HG02642 (cell line): ENCODE data around the gene OSBPL3.
A peak's percentile ranks its signal among the peaks of the same experiment; 100 is the strongest.
"Not testable (repeated sequence)": the region's sequence is repeated elsewhere in the genome, so short reads cannot be mapped to it uniquely, and the experiment has no call there.

Experiments
- ATAC-seq: cut with Tn5 transposase; IDR thresholded peaks from one replicate; pipeline ENCODE4 v1.9.1; 2021; ENCODE audit warnings: mild to moderate bottlenecking; ENCODE audit not compliant: unreplicated experiment, poor library complexity

OSBPL3 gene

DNA sequence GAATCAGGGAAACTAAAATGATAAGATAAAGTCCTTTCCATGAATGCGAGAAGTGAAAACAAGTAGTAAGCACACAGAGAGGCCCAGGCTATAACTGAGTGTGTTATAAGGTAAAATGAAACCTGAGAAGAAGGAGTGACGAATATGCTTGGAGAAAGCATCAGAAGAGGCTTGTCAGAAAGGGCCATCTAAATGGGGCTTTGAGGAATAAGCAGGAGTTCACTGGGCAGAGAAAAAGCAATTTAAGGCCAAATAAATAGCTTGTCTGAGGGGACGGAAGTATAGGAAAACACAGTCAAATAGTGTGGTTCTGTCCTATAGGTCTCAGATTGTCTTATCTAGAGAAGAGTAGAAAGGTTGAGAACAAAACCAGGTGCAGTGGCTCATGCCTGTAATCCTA lies 163.1 kb downstream of the OSBPL3 start:
- ATAC-seq, result no peak

DNA sequence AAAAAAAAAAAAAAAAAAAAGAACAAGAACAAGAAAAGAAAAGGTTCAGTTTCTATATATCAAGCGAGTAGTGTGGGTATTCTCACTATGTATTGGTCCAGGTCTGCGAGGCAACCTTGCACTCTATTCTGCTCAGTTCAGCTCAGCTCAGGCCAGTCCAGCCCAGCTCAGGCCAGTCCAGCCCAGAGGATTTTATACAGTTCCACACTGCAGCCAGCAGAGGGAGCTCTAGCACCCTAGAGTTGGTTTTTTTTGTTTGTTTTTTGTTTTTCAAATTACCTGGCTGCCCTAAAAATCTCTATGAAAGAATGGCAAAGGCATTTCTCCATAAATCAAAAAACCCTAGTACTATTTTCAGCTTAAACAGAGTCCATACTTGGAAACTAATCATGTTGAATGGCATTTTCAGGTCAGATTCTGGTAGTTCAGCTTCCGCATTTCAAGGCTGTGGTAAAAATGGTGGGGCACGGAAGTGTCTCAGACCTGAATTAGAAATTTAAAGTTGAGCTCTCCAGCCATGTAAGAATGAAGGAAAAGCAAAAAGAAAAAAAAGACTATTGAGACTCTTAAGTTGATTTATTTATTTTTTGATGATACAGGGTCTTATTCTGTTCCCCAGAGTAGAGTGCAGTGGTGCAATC lies 167.6 kb downstream of the OSBPL3 start:
- peak; percentile 59 for ATAC-seq

DNA sequence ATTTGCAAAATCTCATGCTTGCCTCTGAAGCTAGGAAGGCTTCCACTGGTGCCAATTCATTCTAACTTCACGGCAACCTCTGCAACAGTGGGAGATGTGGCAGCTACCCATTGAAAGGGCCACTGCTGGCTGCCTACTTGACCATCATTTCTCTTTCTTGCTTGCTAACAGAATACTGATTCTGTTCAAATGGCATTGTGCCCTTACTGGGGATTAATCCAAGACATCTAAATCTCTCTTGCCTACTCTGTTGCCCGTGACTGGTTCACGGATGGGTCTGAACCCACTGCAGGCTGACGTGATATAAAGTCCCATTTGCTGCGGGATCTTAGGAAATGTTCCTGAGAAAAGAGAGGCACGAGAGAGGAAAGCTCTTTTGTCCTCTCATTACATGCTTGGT lies 171.5 kb downstream of the OSBPL3 start:
- no peak for ATAC-seq

DNA sequence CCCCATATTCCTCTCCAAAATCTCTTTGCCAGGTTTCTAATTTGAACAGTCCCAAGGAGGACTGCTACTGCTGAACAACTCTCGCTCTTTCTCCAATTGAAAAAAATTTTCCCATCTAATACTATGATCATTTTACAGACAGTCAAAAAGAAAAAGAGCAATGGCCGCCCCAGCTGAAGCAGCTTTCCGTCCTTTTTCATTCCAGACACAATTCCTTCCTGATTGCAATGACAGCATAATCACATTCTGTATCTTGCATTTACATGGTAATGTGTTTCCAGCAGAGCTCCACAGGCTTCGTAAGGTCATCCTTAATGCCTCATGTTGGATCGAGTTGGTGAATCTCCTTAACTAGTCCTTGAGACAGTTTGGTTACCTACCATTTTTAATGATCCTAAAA lies 177.7 kb downstream of the OSBPL3 start:
- no peak for ATAC-seq

DNA sequence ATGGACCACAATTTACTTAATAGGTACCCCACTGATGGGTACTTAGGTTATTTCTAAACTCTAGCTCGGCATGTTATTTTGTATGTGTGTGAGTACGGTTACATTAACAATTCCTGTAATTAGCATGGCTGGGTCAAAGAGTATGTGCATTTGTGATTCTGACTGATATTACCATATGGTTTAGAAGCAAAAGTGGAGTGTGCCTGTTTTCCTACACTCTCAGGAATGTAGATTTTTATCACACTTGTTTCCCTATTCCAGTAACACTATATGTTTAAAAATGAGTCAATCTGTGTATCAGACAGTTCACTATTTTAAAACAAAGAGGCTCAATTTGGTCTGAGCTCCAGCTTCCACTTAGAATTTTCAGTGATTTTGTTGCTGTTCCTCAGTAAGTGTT lies 178.1 kb downstream of the OSBPL3 start:
- no peak for ATAC-seq

DNA sequence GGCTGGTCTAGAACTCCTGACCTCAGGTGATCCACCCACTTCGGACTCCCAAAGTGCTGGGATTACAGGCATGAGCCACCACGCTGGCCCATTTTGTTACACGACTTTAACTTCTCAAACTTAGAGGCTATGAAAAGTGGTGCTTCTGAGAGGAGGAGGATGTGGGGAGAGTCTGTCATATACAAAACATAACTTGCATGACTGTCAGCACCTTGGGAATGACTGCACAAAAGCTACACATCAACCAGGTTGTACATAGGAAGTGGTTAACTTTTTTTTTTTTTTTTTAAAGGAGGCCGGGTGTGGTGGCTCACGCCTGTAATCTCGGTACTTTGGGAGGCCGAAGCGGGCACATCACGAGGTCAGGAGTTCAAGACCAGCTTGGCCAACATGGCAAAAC lies 179.3 kb downstream of the OSBPL3 start:
- ATAC-seq, result no peak

DNA sequence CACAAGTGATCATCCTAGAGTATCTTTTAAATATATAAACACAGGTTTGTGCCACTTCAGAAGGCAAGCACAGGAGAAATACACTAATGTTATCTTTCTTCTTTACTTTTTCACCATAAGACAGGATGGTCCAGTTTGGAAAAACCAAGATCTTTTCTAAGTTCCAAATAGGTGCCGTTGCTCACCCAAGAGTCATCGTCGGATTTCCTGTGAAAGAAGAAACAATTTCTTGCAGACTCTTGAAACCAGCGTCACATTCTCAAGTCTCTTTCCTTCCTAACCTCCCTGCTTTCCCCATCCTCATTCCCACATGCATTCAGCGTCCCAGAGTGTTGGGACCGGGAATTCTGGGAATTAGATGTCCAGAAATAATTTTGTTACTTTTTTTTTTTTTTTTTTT lies 179.9 kb downstream of the OSBPL3 start:
- no peak for ATAC-seq

DNA sequence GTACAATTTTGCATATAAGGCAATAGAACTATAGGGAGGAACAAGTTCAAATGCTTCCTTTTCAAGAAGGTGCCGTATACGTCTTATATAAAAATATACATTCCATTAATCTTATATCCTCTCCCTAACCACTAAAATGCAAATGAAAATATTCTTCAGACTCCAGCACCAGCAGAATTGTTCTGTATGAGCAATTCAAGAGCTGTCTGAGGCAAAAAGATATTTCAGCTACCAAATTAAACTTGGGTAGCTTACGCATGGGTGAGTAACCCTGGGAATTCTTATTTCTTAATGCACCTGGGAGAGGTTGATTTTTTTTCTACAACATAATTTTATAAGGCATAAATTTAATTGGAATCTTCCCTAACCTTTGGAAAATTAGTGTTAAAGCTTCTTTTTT lies 180.5 kb downstream of the OSBPL3 start:
- no peak for ATAC-seq

DNA sequence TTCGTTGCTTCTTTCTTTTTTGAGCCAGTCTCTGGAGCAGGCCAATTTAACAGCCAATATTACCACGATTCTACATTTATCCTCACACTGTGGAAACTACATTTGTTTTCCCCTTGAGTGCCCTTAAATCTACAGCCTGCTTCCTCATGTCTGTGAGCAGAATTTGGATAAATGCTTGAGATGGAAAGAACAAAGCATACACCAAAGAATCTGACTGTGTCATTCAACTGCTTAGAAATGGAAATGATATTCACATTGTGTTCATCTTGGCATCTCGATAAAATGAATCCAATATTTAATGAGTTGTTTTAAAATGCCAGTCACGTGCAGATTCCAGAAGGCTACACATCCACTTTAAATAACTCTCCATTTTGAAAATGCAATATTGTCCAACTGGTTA lies 181.7 kb downstream of the OSBPL3 start:
- ATAC-seq, result no peak

DNA sequence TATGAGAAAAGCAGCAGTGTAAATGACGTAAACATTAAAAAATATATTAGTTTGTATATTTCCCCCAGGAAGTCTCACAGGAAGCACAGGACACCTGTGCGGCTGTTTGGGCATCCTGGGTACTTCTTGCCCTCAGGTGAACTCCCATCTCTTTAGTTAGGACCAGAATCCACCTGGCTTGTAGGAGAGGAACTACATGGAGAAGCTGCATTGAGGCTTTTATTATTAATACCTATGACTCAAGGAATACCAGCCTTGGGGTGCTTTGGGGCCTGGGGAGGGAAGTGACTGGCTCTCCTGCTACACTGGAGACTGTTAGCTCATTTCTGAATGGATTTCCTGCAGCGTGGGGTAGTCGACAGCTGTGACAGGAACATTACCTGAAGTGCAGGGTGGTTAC lies 182.7 kb downstream of the OSBPL3 start:
- no peak for ATAC-seq

DNA sequence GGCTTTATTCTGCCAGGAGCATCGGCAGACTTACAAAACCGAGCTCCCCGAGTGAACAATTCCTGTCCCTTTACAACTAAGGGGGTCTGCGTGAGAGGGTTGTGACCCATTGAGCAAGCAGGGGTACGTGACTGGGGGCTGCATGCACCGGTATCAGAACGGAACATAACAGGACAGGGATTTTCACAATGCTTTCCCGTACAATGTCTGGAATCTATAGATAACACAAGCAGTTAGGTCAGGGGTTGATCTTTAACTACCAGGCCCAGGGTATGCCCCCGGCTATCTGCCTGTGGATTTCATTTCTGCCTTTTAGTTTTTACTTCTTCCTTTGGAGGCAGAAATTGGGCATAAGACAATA lies 184.6 kb downstream of the OSBPL3 start:
- no peak for ATAC-seq

DNA sequence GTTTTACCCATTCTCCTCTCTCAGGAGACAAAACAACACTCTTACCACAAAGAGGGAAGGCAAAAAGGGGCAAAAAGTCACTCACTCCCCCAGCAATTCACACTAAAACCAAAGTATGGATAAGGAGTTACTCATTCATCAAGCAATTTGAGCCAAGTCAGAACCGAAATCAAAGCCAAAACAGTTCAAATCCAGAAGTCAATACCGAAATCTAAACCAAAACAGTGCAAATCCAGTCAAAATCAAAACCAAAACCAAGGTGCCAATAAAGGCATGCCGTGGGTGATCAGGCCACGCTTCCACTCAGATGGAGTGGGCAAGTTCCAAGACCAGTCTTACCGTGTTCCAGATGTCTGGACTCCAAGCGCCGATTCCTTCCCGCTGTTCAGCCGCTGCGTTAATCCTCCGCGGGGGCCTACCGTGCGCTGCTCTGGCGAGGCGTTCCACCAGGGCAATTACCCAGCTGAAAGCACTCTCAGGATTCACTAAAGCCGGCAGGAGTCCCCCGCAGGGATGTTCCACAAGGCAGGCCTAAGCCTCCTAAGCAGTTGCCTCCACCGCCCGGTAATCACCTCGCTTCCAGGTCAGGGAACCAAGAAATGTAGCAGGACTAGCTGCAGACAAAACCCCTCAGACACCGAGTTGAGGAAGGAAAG lies 185.1 kb downstream of the OSBPL3 start:
- not testable (repeated sequence) for ATAC-seq

DNA sequence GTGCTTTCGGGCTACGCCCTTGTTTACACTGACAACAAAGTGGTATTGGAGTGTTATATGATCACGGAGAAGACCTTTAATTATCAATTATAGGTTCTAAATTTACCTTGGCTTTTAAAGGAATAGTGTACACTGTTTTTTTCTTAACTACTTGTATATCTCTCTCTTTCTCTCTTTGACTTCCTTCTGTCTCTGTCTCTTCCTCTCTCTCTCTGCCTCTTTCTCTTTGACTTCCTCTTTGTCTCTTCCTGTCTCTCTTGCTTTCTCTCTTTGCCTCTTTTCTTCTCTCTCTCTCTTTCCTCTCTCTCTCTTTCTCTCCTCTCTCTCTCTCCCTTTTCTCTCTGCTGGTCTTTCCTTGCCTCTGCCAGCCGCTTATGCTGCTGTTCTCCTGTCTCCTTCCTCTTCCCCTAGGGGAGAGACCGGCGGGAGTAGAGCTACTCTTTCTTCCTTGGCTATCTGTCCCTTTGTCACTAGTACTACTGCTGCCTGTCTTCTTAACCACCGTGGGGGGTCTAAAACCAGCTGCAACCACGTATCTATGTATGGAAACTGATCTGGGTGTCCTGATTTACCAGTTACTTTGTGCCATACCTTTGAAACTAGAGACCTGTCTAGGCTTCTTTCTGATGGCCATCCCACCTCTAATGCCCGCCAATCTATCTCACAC lies 185.9 kb downstream of the OSBPL3 start:
- ATAC-seq, result no peak

DNA sequence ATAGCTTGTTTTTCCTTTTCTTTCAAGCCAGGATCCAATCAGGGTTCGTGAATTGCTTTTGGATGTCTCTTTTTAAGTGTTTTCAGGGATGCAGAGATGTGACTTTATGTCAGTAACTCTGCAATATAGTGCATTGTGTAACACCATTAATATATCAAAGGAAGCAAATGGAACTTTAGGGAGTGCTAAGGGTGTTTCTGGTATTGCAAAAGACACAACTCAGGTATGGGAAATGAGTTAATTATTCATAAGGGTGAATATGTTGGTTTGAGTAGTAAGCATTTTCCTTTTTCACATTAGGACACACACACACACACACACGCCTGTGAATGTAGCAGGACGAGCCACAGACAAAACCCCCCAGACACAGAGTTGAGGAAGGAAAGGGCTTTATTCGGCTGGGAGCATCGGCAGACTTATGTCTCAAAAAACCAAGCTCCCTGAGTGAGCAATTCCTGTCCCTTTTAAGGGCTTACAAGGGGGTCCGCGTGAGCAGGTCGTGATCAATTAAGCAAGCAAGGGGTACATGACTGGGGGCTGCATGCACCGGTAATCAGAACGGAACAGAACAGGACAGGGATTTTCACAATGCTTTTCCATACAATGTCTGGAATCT lies 190.9 kb downstream of the OSBPL3 start:
- ATAC-seq, result no peak

DNA sequence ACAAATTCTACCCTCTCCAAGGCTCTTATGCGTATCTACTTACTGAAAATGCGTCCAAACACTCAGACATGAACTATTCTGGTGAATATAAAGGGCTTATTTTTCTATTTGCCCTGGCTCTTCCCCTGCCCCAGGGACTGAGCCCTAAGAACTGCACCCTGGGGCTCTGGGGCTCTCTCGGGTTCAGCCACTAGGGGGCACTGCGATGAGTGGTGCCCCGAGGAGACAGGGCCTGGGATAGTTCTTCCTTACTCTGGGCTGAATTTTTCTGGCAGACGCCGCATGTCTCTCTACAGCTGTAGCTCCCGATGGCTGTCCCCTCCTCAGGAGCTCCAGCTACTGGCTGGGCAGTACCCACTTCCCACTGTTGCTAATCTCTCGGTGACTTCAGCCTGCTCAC lies 191.9 kb downstream of the OSBPL3 start:
- ATAC-seq, result no peak

DNA sequence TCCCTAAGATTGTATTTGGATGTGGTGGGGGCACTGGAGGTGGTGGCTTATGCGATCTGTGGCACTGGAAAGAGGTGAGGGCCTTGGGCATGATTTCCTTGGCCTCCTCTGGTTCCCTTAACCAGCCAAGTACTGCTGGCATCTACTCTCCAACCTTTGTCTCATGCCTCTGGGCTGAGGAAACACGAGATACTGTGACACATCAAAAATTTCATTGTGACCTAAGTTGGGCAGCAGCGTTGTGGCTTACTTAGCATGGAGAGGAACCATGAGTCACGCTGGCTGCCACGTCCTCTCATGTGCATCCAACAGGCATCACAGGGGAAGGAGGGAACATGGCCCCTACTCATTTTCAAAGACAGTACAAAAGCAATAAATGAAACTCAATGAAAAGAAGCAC lies 193.0 kb downstream of the OSBPL3 start:
- no peak for ATAC-seq

DNA sequence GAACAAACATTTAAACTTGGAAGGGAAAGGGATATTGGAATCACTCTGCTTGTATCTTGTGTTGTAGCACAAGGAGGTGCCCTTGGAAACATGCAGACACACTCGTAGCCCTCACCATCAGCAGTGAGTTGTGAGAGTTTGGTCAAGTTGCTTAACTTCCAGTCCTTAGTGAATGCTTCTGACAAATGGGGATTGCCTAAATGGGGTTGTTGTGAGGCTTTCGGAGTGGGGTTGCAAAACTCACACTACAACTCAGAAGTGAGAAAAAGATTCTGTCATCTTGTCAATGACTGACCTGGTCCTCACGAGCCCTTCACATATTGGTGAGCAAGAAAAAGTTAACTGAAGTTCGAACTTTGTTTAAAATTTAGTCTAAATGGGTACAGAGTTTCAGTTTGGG lies 193.7 kb downstream of the OSBPL3 start:
- ATAC-seq, result no peak

DNA sequence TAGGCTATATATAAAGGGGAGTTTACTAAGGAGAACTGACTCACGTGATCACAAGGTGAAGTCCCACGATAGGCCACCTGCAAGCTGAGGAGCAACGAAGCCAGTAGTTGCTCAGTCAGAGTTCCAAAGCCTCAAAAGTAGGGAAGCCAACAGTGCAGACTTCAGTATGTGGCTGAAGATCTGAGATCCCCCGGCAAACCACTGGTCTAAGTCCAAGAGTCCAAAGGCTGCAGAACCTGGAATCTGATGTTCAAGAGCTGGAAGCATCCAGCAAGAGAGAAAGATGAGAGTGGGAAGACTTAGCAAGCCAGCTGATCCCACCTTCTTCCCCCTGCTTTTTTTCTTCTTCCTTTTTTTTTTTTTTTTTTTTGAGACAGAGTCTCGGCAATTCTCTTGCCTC lies 195.7 kb downstream of the OSBPL3 start:
- ATAC-seq, result no peak

DNA sequence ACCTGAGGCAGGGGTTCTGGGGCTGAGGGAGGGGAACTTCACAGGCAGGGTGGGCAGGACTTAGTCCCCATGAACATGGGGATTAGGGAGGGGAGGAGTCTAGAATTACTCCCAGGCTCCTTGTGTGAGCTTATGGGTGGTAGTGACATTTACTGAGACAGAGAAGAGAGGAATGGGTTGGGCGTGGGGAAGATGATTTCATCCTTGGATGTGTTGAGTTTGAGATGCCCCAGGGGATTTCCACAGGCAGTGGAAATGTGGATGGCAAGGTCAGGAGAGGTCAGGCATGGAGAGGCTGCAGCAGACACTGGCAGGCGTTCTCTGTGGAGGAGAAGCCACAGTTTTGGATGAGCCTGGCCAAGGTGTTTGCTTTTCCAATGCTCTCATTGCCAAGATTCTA lies 196.3 kb downstream of the OSBPL3 start:
- ATAC-seq, result no peak

DNA sequence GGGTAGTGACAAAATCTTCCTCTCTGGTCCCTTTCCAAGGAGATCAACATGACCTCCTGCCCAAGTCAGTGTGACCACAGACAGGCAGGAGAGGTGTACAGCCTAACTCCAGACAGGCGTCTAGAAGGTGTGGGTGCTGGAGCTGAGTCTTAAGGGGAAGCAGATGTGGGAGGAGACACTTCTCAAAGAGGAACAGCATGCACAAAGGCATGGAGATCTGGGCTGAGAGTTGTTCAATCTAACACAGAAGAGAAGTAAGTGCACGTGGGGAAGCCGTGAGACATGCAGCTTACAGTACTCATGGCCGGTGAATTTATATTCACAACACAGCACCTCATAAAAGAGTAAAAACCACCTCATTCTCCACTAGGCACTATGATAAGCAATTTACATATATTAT lies 198.9 kb downstream of the OSBPL3 start:
- ATAC-seq, result no peak

DNA sequence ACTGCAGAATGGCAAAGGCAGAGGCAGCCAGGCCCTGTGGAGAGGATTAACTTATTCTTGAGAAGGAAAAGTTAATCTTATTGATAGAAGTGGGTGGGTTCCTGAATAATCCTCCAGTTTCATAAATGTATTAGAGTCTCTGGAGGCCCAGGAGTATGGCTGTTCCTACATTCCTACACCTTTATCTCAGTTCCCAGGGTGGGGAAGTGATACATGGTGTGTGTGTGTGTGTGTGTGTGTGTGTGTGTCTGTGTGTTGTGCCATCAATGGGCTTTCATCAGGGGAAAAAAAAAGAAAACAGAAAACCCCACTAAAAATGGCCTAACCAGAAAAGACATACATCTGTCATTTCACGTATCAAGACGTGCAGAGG lies 200.7 kb downstream of the OSBPL3 start:
- peak; percentile 17 for ATAC-seq
